ENCODE data around the gene C1orf116.

C1orf116 gene

DNA sequence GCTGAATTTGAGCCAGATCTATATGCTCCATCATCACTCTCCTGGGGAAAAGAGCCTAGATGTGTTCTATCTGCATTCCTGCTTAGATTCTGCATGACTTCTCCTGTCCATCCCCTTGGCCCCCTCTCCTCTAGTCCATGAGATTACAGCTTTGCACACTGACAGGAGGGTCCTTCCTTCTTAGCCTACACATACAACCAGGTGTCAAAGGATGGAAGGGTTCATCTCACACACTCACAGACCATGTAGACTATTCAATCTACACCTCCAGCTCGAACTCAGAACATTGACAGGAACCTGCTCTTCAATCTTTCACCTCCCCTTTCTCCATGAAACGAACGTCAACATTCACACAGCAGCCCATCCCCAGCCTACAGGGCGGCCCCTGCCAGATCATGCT is 13.8 kb downstream of the C1orf116 start:
- no peak for DNase-seq

- DNase-seq = no peak
These were observed 14.7 kb downstream of the C1orf116 start for GRCh38 chr1:207017615-207018559.

GRCh38 chr1:207015791-207016190 is 16.8 kb downstream of the C1orf116 start:
- no peak for DNase-seq

GRCh38 chr1:207014728-207015127 is 17.8 kb downstream of the C1orf116 start:
- DNase-seq = no peak

DNA sequence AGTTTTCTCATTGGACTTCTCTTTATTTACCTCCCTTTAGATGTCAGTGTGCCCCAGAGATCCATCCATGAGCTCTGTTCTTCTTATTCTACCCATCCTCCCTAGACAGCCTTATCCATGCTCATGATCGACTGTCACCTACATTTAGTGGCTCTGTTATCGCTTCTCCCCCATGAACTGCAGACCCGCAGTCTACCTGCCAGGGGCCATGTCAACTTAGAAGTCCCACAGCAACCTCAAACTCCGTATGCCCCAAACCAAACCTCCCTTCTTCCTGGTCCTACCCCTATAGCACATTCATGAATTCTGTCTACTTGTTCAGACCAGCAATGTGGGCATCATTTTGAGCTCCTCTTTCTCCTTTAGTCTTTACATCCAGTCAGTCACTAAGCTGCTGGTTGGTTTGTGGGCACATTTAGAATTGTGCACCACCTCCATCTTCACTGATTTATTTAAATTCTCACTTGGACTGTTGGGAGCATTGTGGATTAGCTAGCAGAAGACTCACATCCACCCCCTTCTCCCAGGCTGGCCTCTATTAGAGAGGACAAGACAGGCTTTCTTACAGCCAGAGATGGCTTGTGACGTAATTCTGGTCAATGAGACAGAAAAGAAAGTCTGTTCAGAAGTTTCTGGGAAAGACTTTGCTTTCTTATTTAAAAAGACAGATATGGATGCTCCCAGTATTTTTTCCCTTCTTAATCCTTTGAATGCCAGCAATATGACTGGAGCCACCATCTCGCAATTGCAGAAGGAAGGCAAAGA is 19.1 kb downstream of the C1orf116 start:
- DNase-seq = no peak

DNA sequence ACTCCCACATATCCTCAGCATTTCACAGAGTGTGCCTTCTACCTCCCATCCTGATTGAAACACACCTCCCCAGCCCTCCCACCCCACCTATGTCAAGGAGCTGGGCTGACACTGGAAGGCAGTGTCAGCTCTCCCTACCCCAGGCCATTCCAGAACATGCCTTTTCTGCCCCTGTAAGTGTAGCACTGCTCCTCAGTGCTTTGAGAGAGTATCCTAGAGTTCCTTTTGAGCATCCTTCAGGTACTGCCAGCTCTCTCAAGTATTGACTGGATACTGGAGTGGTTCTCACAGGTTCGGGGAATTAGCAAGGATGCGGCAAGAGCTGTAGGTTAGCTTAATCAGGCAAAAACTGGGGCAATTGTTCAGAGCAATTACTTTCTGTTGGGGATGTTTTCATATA is 21.8 kb downstream of the C1orf116 start:
- DNase-seq = no peak

- DNase-seq = no peak
These were observed 22.6 kb downstream of the C1orf116 start for GRCh38 chr1:207009945-207010344.

- DNase-seq = no peak
These were observed 23.2 kb downstream of the C1orf116 start for GRCh38 chr1:207009182-207009850.

GRCh38 chr1:207007352-207008033 is 25.1 kb downstream of the C1orf116 start:
- no peak for DNase-seq

DNA sequence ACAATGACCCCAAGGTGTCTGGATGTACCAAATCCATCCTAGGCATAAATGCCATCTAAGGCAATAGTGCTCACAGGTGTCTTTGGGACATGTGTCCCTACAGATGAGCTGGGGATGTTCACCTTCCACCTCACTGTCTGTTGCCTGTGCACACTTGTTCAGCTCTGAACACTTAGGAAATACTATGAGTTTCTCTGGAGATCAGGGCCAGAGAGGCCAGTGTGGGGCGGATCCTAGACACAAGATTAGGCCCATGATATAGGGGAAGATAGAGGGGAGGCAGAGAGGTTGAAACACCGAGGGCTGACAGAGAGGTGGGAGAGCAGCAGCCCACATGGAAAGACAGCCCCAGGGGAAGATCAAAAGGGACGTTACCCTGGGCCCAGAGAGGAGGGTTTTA is 25.6 kb downstream of the C1orf116 start:
- DNase-seq = no peak

DNA sequence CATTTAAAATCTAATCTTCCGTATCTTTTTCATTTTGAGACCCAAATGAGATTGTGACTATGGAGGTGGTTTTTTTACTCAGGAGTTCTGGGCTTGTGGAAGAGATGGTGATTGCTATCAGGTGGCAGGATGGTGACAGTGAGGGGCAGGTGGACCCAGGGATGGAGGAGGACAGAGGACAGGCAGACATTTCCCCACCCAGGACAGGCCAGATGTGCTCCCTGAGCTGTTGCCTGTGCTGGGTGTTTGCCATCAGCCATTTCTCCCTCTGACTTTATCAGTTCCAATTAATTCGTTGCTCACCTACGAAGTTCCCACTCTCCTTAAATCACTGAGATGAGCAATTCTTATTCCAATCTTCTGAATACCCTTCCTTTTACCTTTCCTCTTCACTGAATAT is 26.5 kb downstream of the C1orf116 start:
- DNase-seq = no peak

DNA sequence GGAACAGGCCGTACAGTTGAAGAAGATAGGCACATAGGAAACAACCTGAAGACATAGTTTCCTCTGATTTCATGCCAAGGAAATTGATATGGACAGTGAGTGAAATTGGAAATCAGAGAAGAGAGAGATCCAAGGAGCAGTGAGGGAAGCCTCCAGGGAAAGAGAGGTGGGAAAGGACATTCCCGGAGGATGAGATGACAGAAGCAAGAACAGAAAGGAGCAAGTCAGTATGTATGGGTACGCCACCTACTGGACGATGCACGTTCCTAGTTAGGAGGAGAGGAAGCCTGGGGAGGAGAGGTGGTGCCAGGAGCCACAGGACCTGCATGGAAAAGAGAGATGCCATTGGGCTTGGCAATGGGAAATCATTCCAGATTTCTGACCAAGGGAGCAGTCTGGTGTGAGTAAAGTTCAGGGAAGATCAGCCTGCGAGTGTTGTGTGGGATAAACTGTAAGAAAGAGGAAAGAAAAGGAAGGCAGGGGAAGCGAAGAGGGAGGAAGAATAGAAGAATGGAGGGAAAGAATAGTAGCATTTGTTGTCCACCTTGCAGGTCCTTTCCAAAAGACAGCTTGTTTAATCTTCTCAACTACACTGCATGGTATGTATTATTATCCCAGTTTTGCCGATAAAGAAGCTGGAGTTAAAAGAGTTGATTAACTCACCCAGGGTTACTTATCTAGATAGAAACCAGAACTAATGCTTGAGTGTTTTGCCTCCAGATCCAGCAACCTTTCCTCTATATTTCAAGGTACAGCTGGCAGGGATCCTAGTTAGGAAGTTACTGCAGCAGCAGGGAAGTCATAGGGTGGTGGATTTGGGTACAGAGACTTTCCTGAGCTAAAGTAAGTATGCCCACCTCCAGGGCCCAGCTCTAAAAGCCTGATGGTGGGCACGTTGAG is 27.4 kb downstream of the C1orf116 start:
- peak; percentile 54 for DNase-seq

DNA sequence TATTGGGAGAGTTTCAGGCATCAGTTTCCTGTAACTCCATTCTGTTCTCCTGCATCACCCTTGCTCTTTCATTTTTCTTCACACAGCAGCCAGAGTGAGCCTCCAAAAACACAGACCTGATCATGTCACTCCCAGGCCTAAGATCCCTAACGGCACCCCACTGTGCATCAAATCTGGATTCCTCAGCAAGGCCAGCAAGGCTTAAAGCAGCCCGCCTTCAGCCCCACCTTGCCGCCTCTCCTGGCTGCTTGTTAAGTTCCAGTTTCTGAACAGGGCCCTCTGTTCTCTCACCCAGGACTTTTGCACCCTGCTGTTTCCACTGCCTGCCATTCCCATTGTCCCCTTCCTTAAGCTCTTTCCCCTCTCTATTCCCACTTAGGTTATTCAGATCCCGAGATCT is 29.3 kb downstream of the C1orf116 start:
- DNase-seq = no peak

DNA sequence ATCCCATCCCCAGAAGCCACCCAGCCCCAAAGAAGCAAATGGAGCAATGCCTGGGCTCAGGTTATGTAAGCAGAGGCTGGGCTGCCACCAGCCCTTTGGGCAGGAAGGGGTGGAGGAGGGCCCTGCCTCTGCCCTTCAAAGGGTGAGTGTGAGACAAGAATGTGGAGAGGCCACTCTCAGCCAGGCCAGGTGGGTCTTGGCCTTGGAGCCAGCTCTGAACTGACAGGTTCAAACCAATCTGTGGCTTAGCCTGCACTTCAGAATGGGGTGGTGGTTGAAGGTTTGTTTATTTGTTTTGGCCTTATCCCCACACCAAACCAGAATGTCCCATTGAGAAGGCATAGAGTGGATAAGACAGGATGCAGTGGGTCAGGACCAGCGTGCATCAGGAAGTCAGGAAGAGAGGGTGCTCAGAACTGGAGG is 29.8 kb downstream of the C1orf116 start:
- no peak for DNase-seq

DNA sequence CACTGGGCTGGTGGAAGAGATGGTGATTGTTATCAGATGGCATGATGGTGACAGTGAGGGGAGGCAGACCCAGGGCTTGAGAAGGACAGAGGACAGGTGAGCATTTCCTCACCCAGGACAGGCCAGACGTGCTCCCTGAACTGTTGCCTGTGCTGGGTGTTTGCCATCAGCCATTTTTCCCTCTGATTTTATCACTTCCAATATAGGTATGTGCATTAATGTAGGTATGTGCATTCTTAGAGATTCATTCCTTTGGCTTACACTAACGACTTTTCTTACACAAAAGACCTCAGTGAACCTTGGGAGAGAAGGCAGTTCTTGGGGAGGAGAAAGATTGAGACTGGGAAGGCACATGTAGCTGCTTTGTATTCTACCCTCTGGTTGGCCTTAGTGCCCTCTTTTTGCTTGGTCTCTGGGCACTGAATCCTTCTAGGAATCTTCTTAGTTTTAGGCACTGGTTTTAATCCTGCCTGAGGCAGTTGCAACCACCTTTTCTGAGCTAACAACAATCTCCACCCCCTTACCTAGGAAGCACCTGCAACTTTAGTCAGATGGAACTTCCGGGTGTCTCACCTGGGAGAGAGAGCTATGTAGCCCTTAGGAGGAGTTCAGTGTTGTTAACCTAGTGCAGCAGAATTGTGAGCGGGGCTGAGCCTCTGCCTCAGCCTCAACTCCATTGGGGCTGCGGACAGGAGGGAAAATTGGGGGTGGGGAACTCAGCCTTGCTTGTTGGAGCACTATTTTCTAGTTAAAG is 30.9 kb downstream of the C1orf116 start:
- no peak for DNase-seq

DNA sequence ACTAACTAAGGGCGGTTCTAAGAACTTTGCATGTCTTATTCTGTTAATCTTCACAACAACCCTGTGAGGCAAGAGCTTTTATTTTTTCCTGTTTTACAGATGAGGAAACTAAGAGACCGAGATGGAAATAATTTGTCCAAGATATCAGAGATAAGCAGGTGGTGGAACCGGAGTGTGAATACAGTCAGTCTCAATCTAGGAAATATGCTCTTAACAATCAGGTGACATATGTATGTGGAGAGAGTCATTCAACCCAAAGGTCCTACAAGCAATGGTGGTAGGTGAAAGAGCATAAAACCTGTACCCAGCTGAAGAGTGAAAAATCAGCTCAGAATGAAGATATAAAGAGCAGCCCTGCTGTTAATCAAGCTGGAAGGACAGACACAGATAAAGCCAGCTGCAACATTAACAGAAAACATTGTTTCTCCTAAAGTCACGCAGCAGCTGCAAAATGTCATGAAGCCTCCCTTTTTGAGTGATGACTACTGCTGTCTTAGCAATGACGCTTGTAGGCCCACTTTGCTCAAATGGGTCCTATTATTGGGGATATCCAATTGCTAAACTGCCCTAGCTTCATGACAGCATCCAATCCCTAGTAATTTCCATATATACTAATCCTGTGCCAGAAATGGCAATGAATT is 31.8 kb downstream of the C1orf116 start:
- no peak for DNase-seq

- no peak for DNase-seq
These were observed 33.7 kb downstream of the C1orf116 start for GRCh38 chr1:206998816-206999215.

- DNase-seq = no peak
These were observed 39.8 kb downstream of the C1orf116 start for GRCh38 chr1:206992790-206993189.

GRCh38 chr1:206987873-206988272 is 44.7 kb downstream of the C1orf116 start:
- DNase-seq = no peak

GRCh38 chr1:206986885-206987284 is 45.7 kb downstream of the C1orf116 start:
- DNase-seq = no peak
